Measurements from ENCODE around the gene GUCA1C. TPM values are rescaled to one million over a fixed set of nuclear protein-coding genes. Genes with fewer than 3 reads are reported as not detected.

The GUCA1C gene
- total and polyA plus RNA-seq, 2 of the 13 experiments (the other 11 are each of a cell fraction or from before 2014, with no cell fraction given) = not detected

GRCh38 chr3:108863799-108864135 lies 89.9 kb downstream of the GUCA1C start:
- H3K27ac ChIP-seq (ENCODE audit: extremely low read length, insufficient read depth, low read length) = no peak overlapping the region
- H3K4me3 ChIP-seq (replicated peaks in 1 of 3; ENCODE audit: insufficient read depth in 1 of 3, low read depth in 2 of 3, low read length in 3 of 3) = no peak overlapping the region
- H3K79me2 ChIP-seq (ENCODE audit: insufficient read depth, low read length) = no peaks in the 10 kb centered on the region
- DNase-seq (ENCODE audit: low spot score) (no peak), FAIRE-seq (no peak), ATAC-seq (no peak)
- CTCF ChIA-PET (ENCODE audit: low intra/inter-chr PET ratio, low total read pairs) = no interaction called here
- no peaks in the 10 kb centered on the region for H4K20me1 ChIP-seq (ENCODE audit: insufficient read depth, low read length)
- intact Hi-C loops (cut with micrococcal nuclease; ENCODE audit: unreplicated experiment) (no loop called here), in situ Hi-C loops (cut with HindIII; ENCODE audit: extremely low pct_ligation_motif_present, low pct_unique_long_range_greater_than_20kb) (no loop called here)
- TF ChIP-seq ARID5B (CRISPR knock-in tag; IDR thresholded peaks at IDR 0.05) (no peak), FOXM1 (CRISPR knock-in tag; IDR thresholded peaks at IDR 0.05) (no peak), MED1 (CRISPR knock-in tag; IDR thresholded peaks at IDR 0.05) (no peak), JDP2 (CRISPR knock-in tag; IDR thresholded peaks at IDR 0.05; ENCODE audit: borderline replicate concordance) (no peak), ZNF318 (CRISPR knock-in tag; IDR thresholded peaks at IDR 0.05) (no peak), RARA (CRISPR knock-in tag; IDR thresholded peaks at IDR 0.05) (no peak), MAFK (conservative IDR thresholded peaks at IDR 0.05 in 1 of 2, IDR thresholded peaks at IDR 0.05 in 1 of 2; ENCODE audit: low read length in 2 of 2) (no peak), SALL1 (CRISPR knock-in tag; IDR thresholded peaks at IDR 0.05) (no peak), NCOA5 (CRISPR knock-in tag; IDR thresholded peaks at IDR 0.05) (no peak), ZNF543 (CRISPR knock-in tag; IDR thresholded peaks at IDR 0.05) (no peak), CCDC6 (CRISPR knock-in tag; IDR thresholded peaks at IDR 0.05) (no peak), HCFC1 (IDR thresholded peaks at IDR 0.05; ENCODE audit: low read depth, low read length) (no peak), ZNF350 (CRISPR knock-in tag; IDR thresholded peaks at IDR 0.05; ENCODE audit: borderline replicate concordance, low read depth) (no peak), ZNF776 (CRISPR knock-in tag; IDR thresholded peaks at IDR 0.05) (no peak)
- H3K36me3 ChIP-seq (replicated peaks in 1 of 2; ENCODE audit: control insufficient read depth in 1 of 2, insufficient read depth in 2 of 2, low read length in 2 of 2) = no peaks in the 10 kb centered on the region
- H3K4me1 ChIP-seq (ENCODE audit: insufficient read depth, low read length) = no peaks in the 10 kb centered on the region
- H2AFZ ChIP-seq (ENCODE audit: low read length) = no peak overlapping the region
- no peak overlapping the region for H3K9ac ChIP-seq (ENCODE audit: insufficient read depth, low read depth, low read length)
- H3K27me3 ChIP-seq (ENCODE audit: control insufficient read depth in 1 of 2, insufficient read depth in 2 of 2, low read length in 2 of 2) = no peaks in the 10 kb centered on the region
- H3K4me2 ChIP-seq (ENCODE audit: low read depth, low read length) = no peak overlapping the region
- H3K9me3 ChIP-seq (ENCODE audit: low read length) = no peaks in the 10 kb centered on the region
- no TSS peak for BruUV-seq (replicated peaks)
- POLR2A ChIA-PET = no interaction called here
- 54% methylated on average over 6 of the region's 6 CpGs for WGBS (ENCODE audit: low lambda C conversion rate)
